DMS 273 (cell line): ENCODE data around the gene ZNF280D.
"Not testable (repeated sequence)": the region's sequence is repeated elsewhere in the genome, so short reads cannot be mapped to it uniquely, and the experiment has no call there.

Source experiments
- DNase-seq: peaks from one replicate; lab custom pipeline; 2025; ENCODE audit not compliant: unreplicated experiment; lab: John Stamatoyannopoulos, UW

The ZNF280D gene

DNA sequence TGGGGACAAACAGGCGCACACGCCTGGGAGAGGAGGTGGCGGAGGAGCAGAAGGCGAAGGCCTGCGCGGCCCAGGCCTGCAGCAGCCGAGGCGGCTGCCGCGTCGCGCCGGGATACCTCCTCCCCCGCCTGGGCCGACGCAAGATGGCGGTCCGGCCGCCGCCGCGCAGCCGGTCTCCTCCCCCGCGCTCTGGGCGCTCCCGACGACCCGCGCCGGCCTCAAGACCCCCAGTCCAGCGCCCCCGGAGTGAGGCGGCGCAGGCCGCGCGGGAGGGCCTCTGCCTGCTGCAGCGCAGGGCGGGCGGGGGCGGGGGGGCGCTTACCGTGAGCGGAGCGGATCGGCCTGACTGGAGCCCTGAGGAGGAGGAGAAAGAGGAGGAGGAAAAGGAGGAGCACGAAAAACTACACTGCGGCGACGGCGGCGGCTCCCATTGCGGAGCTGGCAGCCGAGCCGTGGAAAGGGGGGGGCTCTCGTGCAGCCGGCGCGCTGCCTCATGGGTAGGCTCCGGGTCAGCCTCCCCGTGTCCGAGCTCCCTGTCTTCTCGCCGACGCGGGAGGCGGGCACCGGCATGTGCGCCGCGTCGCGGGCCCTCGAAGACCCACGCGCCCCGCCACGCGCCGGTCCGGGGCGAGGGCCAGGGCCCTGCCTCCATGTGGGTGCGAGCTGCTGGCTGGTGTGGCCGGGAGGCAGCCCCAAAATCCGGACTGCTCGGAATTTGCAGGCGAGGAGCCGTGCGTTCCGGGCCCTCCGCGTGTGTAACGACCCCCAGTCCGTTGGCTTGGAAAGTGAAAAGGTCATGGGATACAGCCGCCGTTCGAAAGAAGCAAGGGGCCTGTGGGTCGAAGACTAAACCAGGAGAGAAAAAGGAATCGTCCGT is at the start of gene ZNF280D:
ZNF280D (minus strand) TSS at position 374 of the 877 bp plus-strand sequence. CDS start 26,400 bp downstream, outside the sequence.
- DNase-seq = peak; percentile 86

GRCh38 chr15:56782306-56782705 is 49.0 kb upstream of the ZNF280D start:
- no peak for DNase-seq

DNA sequence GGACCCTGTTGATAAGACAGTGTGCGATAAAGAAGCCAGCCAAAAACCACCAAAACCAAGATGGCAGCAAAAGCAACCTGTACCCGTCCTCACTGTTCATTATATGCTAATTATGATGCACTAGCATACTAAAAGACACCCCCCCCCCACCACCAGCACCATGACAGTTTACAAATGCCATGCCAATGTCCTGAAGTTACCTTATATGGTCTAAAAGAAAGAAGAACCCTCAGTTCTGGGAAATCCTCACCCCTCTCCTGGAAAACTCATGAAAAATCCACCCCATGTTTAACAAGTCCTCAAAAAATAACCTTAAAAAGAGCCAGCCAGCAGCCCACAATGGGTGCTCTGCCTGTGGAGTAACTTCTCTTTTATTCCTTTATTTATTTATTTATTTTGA is 48.4 kb upstream of the ZNF280D start:
- no peak for DNase-seq

GRCh38 chr15:56780102-56780725 is 46.9 kb upstream of the ZNF280D start:
- DNase-seq = not testable (repeated sequence)

- not testable (repeated sequence) for DNase-seq
Measured at GRCh38 chr15:56779449-56779848, 46.1 kb upstream of the ZNF280D start.

- no peak for DNase-seq
Measured at GRCh38 chr15:56778761-56779160, 45.5 kb upstream of the ZNF280D start.

DNA sequence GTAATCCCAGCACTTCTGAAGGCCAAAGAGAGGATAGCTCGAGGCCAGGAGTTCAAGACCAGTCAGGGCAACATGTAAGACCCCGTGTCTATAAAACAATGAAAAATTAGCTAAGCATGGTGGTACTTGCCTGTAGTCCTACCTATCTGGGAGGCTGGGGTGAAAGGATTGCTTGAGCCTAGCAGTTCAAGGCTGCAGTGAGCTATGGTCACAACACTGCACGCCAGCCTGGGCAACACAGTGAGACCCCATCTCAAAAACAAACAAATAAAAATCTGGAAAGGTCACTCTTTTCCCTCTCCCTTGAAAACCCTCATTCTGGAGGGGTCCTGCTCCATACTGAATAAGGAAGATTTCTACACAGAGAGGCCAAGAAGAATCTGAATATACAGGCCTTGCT is 43.5 kb upstream of the ZNF280D start:
- DNase-seq = no peak

- no peak for DNase-seq
Measured at GRCh38 chr15:56775641-56776040, 42.3 kb upstream of the ZNF280D start.

GRCh38 chr15:56774356-56774755 is 41.0 kb upstream of the ZNF280D start:
- no peak for DNase-seq

- no peak for DNase-seq
Measured at GRCh38 chr15:56772868-56773639, 39.7 kb upstream of the ZNF280D start.

DNA sequence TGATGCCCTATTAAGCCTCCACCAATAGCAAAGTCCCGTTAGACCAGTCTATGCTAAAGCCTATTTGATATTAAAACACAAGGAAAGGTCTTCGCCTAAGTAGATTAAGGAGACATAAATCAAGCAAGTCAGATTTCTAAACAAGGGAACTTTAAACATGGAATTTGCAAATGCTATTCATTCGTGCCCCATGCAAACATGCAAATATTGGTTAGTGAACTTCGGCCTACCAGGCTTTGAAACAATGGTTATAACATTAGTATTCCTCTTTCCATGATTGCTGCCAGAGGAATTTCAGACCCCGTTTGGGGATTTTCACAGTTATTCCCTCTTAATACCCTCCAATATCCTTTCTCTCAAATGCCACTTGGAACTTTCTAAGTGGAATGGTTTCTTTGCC is 36.9 kb upstream of the ZNF280D start:
- DNase-seq = no peak

- DNase-seq = no peak
Measured at GRCh38 chr15:56767315-56767714, 34.0 kb upstream of the ZNF280D start.

DNA sequence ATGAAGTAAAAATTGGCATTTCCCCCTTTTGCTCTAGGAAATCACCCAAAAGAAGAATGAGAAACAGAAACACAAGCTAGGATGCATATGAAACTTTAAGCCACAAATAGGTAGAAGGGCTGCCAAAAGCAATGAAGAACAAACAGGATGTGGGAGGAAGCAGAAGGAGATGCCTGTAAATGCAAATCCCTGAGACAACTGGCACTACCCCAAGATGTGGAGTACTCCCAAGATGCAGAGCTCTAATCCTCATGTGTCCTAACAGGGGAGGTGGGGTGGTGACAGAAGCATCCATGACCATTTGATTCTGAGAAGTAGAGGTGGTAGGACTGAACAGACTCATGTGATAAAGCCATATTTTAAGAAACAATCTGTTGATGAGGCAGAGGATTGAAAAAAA is 31.9 kb upstream of the ZNF280D start:
- no peak for DNase-seq

- DNase-seq = no peak
Measured at GRCh38 chr15:56763141-56763895, 30.0 kb upstream of the ZNF280D start.

- DNase-seq = peak; percentile 12
Measured at GRCh38 chr15:56760186-56760585, 26.9 kb upstream of the ZNF280D start.

DNA sequence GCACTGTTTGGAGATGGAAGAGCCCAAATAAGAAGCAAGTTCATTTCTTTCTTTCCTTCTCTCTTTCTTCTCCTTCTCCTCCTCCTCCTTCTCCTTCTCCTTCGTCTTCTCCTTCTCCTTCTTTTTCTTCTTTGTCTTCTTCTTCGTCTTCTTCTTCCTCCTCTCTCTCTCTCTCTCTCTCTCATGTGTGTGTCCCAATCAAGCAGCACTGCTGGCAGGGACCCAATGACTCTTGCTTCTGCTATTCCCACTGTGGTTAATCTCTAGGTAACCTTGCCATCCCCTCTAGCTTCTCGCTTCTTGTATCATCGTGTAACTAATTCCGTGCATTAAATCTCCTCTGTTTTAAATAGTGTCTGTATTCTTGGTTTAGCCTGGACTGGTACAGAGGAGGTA is 26.1 kb upstream of the ZNF280D start:
- DNase-seq = peak; percentile 1

GRCh38 chr15:56758770-56759449 is 25.6 kb upstream of the ZNF280D start:
- peak; percentile 1 for DNase-seq

DNA sequence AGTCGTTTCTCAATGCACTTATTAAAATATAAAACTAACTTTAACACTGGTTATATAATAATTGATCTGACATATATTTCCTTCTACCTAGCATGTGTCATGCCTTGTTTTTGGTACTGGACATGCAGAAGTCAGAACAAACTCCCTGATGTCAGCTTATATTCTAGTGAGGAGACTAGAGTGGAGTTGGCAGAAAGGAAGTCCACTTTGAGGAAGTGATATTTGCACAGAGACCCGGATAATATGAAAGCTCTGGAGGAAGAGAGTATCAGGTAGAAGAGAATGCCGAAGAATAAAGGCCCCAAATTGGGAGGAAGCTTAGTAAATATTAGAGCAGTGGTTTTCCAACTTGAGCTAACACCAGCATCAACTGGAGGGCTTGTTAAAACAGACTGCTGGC is 24.6 kb upstream of the ZNF280D start:
- no peak for DNase-seq

DNA sequence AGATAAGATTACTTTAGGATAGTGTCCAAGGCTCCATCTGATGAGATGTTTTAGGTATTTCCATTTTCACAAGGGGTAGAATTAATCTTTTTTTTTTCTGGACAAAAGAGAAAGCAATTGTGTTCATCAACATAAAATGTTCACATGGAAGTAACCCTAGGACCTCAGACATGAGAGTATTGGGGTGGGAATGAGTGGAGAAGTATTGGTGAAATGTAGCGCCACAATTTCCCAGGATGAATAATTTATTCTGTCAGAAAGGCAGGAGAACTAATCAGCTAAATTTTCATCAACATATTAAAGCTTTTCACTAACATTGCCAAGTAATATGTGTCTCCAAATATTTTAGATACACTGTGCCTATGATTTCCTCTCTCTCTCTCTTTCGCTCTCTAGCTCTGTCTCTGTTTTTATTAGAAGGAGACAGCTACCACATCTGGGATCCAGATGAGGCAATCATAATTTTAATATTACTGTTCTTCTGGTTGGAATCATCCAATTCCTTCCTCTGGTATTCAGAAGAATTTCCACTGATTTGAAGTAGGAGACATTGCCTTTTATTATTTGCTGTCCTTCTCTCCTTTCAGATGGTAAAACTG is 21.6 kb upstream of the ZNF280D start:
- DNase-seq = no peak

- DNase-seq = no peak
Measured at GRCh38 chr15:56752986-56753385, 19.7 kb upstream of the ZNF280D start.
